ENCODE measurements around the gene COL8A2. TPM values are rescaled to one million over a fixed set of nuclear protein-coding genes. Genes with fewer than 3 reads are reported as not detected.

Gene COL8A2
- total RNA-seq, 4 donors from 2014 or later: 1.2 to 5.4 (median 1.7) TPM

DNA sequence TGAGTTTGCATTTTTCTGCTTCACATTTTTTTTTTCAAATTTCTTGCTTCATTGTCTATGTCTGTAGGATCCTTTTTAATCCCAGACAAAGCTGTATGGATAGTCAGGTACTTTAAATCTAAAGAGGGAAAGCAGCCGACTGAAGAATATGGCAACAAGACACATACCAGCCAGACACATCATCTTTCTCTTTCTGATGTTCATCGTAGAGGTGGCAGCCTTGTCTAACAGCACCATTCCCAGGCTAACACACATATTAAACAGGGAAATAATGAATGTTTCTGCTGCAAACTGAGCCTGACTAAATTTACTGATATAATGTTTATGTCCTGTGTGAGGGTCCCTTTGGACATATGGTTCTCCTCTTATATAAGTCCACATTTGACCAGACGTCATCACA, 44.8 kb downstream of the COL8A2 start:
- Histone ChIP-seq H3K36me3 (no peaks in the 10 kb centered on the region), H3K27ac (no peak overlapping the region), H3K9me3 (no peaks in the 10 kb centered on the region), H3K27me3 (peaks cover 17% of the 10 kb centered on the region), H3K4me3 (no peak overlapping the region), H3K4me1 (peaks cover 0 to 13% (median 9%) of the 10 kb centered on the region in 4 donors)
- TF ChIP-seq, protein P1, sequence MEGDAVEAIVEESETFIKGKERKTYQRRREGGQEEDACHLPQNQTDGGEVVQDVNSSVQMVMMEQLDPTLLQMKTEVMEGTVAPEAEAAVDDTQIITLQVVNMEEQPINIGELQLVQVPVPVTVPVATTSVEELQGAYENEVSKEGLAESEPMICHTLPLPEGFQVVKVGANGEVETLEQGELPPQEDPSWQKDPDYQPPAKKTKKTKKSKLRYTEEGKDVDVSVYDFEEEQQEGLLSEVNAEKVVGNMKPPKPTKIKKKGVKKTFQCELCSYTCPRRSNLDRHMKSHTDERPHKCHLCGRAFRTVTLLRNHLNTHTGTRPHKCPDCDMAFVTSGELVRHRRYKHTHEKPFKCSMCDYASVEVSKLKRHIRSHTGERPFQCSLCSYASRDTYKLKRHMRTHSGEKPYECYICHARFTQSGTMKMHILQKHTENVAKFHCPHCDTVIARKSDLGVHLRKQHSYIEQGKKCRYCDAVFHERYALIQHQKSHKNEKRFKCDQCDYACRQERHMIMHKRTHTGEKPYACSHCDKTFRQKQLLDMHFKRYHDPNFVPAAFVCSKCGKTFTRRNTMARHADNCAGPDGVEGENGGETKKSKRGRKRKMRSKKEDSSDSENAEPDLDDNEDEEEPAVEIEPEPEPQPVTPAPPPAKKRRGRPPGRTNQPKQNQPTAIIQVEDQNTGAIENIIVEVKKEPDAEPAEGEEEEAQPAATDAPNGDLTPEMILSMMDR (IDR thresholded peaks at IDR 0.05): no peak
- TF ChIP-seq POLR2A (IDR thresholded peaks at IDR 0.05) (no peak), POLR2AphosphoS5 (IDR thresholded peaks at IDR 0.05) (no peak), EP300 (IDR thresholded peaks at IDR 0.05; ENCODE audit: low read depth) (no peak)
- in situ Hi-C loops (cut with MboI; ENCODE audit: low pct_ligation_motif_present in 1 of 4, low pct_unique_long_range_greater_than_20kb in 1 of 4, low sequenced_read_pairs in 3 of 4) (no loop called here), intact Hi-C loops (cut with DNase I; ENCODE audit: low total_unique reads) (no loop called here)
- WGBS, 2 donors (ENCODE audit: low coverage in 1 of 2): 58 to 67% methylated on average over 3 of the region's 3 CpGs
- no peak for DNase-seq

- in situ Hi-C loops (cut with MboI; ENCODE audit: low pct_ligation_motif_present in 1 of 4, low pct_unique_long_range_greater_than_20kb in 1 of 4, low sequenced_read_pairs in 3 of 4) (no loop called here), intact Hi-C loops (cut with DNase I; ENCODE audit: low total_unique reads) (no loop called here)
- Histone ChIP-seq H3K4me1 (no peaks in the 10 kb centered on the region), H3K9me3 (no peaks in the 10 kb centered on the region), H3K36me3 (no peaks in the 10 kb centered on the region), H3K4me3 (no peak overlapping the region), H3K27me3 (no peaks in the 10 kb centered on the region), H3K27ac (no peak overlapping the region)
- 49 to 69% methylated on average over 3 to 4 of the region's 4 CpGs for WGBS, 2 donors (ENCODE audit: low coverage in 1 of 2)
- no peak for DNase-seq
- TF ChIP-seq EP300 (IDR thresholded peaks at IDR 0.05; ENCODE audit: low read depth) (no peak), POLR2A (IDR thresholded peaks at IDR 0.05) (no peak), POLR2AphosphoS5 (IDR thresholded peaks at IDR 0.05) (no peak)
- TF ChIP-seq, protein P1 (IDR thresholded peaks at IDR 0.05): no peak
These were observed 47.9 kb downstream of the COL8A2 start for GRCh38 chr1:36076979-36077573.

DNA sequence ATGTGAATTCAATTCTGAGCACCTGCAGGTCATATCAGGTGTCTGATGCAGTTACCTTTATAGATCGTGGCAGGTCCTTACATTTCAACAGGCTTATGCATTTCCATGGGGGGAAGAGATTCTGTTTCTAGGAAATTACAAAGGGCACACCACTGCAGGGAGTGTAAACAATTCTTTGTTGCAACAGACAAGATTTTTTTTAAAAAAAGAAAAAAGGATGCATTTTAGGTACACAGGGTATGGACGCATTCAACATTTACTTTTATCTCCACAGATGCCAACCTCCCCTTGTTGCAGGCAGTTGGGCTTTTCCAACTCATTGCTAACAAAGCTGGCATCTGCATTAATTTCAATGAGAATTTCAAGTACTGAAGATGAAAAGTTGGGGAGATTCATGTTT, 54.7 kb downstream of the COL8A2 start:
- DNase-seq: no peak
- in situ Hi-C loops (cut with MboI; ENCODE audit: low pct_ligation_motif_present in 1 of 4, low pct_unique_long_range_greater_than_20kb in 1 of 4, low sequenced_read_pairs in 3 of 4): no loop called here
- Histone ChIP-seq H3K4me3 (no peak overlapping the region), H3K27ac (no peak overlapping the region), H3K9me3 (no peaks in the 10 kb centered on the region), H3K36me3 (no peaks in the 10 kb centered on the region), H3K27me3 (no peaks in the 10 kb centered on the region), H3K4me1 (no peaks in the 10 kb centered on the region)
- 82 to 83% methylated on average over 2 of the region's 2 CpGs for WGBS, 2 donors (ENCODE audit: low coverage in 1 of 2)
- TF ChIP-seq POLR2A (IDR thresholded peaks at IDR 0.05) (no peak), EP300 (IDR thresholded peaks at IDR 0.05; ENCODE audit: low read depth) (no peak), POLR2AphosphoS5 (IDR thresholded peaks at IDR 0.05) (no peak)
- TF ChIP-seq, protein P1 (IDR thresholded peaks at IDR 0.05): no peak
- intact Hi-C loops (cut with DNase I; ENCODE audit: low total_unique reads): no loop called here

GRCh38 chr1:36068866-36069265, 56.2 kb downstream of the COL8A2 start:
- no peaks in the 10 kb centered on the region for H3K36me3 ChIP-seq
- in situ Hi-C loops (cut with MboI; ENCODE audit: low pct_ligation_motif_present in 1 of 4, low pct_unique_long_range_greater_than_20kb in 1 of 4, low sequenced_read_pairs in 3 of 4) (no loop called here), intact Hi-C loops (cut with DNase I; ENCODE audit: low total_unique reads) (no loop called here)
- H3K9me3 ChIP-seq: no peaks in the 10 kb centered on the region
- WGBS, 2 donors (ENCODE audit: low coverage in 1 of 2): 89 to 95% methylated on average over 2 of the region's 2 CpGs
- TF ChIP-seq POLR2A (IDR thresholded peaks at IDR 0.05) (no peak), EP300 (IDR thresholded peaks at IDR 0.05; ENCODE audit: low read depth) (no peak), POLR2AphosphoS5 (IDR thresholded peaks at IDR 0.05) (no peak)
- TF ChIP-seq, protein P1 (IDR thresholded peaks at IDR 0.05): no peak
- H3K27me3 ChIP-seq: no peaks in the 10 kb centered on the region
- no peak overlapping the region for H3K4me3 ChIP-seq
- no peaks in the 10 kb centered on the region for H3K4me1 ChIP-seq
- no peak overlapping the region for H3K27ac ChIP-seq
- no peak for DNase-seq
